Gastroesophageal sphincter (tissue), 4 donors: Measurements from ENCODE around the gene MICAL1. TPM values are rescaled to one million over a fixed set of nuclear protein-coding genes. Genes with fewer than 3 reads are reported as not detected.

ENCODE experiments used
- ATAC-seq: fragments of 150-250 bp; one replicate; pipeline ENCODE4 v1.9.1; 2016; ENCODE audit warnings: mild to moderate bottlenecking, moderate library complexity
- H3K27ac ChIP-seq, 4 donors: fragments of 200-600 bp; sonication (generic) in 3 of 4; 1 replicate in 3 of 4; 2 replicates in 1 of 4; pipeline ENCODE4 v1.5.1; 2016 to 2019
- H3K27me3 ChIP-seq: fragments of 200-600 bp; sonication (generic); one replicate; pipeline ENCODE4 v1.5.1; 2019
- H3K36me3 ChIP-seq, 2 donors: fragments of 200-600 bp; sonication (generic); one replicate each; pipeline ENCODE4 v1.5.1; 2019; ENCODE audit warnings: control low read depth in 1 of 2
- H3K4me1 ChIP-seq, 3 donors: fragments of 200-600 bp; sonication (generic); 1 replicate in 2 of 3; 2 replicates in 1 of 3; pipeline ENCODE4 v1.5.1; 2016 to 2019; ENCODE audit warnings: control low read depth in 2 of 3
- H3K4me3 ChIP-seq, 2 donors: fragments of 200-600 bp; sonication (generic); one replicate each; pipeline ENCODE4 v1.5.1; 2019; ENCODE audit warnings: mild to moderate bottlenecking in 1 of 2, moderate library complexity in 1 of 2
- H3K9me3 ChIP-seq, 3 donors: fragments of 200-600 bp; sonication (generic); one replicate each; pipeline ENCODE4 v1.5.1; 2017 to 2019; ENCODE audit warnings: control low read depth in 2 of 3
- CTCF ChIP-seq, 4 experiments: fragments of 200-600 bp in 2 of 4; fragments of 450-650 bp in 2 of 4; sonication (generic) in 1 of 4; IDR thresholded peaks; one replicate each; pipeline ENCODE4 v1.5.1; 2017 to 2019; ENCODE audit warnings: antibody characterized with exemption in 4 of 4, mild to moderate bottlenecking in 2 of 4, moderate library complexity in 2 of 4
- EP300 ChIP-seq: sonication (generic); formaldehyde crosslinking; IDR thresholded peaks from one replicate; pipeline ENCODE4 v1.6.1; 2017; ENCODE audit warnings: antibody characterized with exemption, mild to moderate bottlenecking
- POLR2A ChIP-seq, 2 donors: fragments of 450-650 bp; IDR thresholded peaks; one replicate each; pipeline ENCODE4 v1.6.1; 2017; ENCODE audit warnings: antibody characterized with exemption in 2 of 2, mild to moderate bottlenecking in 2 of 2, moderate library complexity in 1 of 2
- POLR2AphosphoS5 ChIP-seq: sonication (generic); formaldehyde crosslinking; IDR thresholded peaks from one replicate; pipeline ENCODE4 v1.6.1; 2017; ENCODE audit warnings: antibody characterized with exemption
- WGBS, 2 donors: methylation state at CpG; one replicate each; pipeline ENCODE4 v1.1.5; 2018; ENCODE audit warnings: low coverage in 1 of 2; 5-methylcytosine and 5-hydroxymethylcytosine counted together
- total RNA-seq, 4 donors: library from RNA; depleted of rRNA; stranded (reverse); fragments of >200 nt; gene quantifications; one replicate each; pipeline ENCODE4 v1.1.0, GENCODE V29; 2016

Gene MICAL1
- total RNA-seq, 4 donors from 2014 or later = 13.6 to 26.8 (median 20.9) TPM

- no peaks in the 10 kb centered on the region for H3K36me3 ChIP-seq
- TF ChIP-seq CTCF (IDR thresholded peaks at IDR 0.05) (no peak), POLR2AphosphoS5 (no peak), EP300 (no peak), POLR2A (IDR thresholded peaks at IDR 0.05) (no peak)
Measured at GRCh38 chr6:109488001-109488400, 32.4 kb upstream of the MICAL1 start.

DNA sequence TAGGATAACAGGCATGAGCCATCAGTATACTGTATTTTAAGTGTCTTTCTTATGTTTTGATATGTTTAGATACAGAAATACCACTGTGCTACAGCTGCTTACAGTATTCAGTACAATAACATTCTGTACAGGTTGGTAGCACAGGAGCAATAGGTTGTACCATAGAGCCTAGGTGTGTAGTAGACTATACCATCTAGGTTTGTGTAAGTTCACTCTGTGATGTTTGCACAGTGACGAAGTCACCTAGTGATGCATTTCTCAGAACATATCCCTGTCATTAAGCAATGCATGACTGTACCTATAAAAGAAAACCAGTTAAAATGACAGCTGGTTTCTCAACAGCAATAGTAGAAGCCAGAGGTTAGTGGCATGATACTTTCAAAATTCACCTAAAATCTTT lies 30.5 kb upstream of the MICAL1 start:
- Histone ChIP-seq H3K9me3 (no peaks in the 10 kb centered on the region), H3K36me3 (peaks cover 0 to 7% of the 10 kb centered on the region in 2 donors), H3K27ac (no peak overlapping the region), H3K27me3 (no peaks in the 10 kb centered on the region), H3K4me3 (no peak overlapping the region), H3K4me1 (peaks cover 0 to 22% (median 12%) of the 10 kb centered on the region in 3 donors)
- TF ChIP-seq POLR2AphosphoS5 (no peak), POLR2A (IDR thresholded peaks at IDR 0.05) (no peak), CTCF (IDR thresholded peaks at IDR 0.05) (no peak), EP300 (no peak)
- WGBS, 2 donors = 89% methylated on average over 1 of the region's 1 CpG; no CpG with 5 or more reads in 1 of the 2 donors
- no peak for ATAC-seq

More at GRCh38 chr6:109488001-109488400, 32.4 kb upstream of the MICAL1 start:
- H3K9me3 ChIP-seq = no peaks in the 10 kb centered on the region
- peaks cover 0 to 6% (median 0%) of the 10 kb centered on the region in 3 donors for H3K4me1 ChIP-seq
- ATAC-seq = no peak
- H3K4me3 ChIP-seq = no peak overlapping the region
- H3K27me3 ChIP-seq = no peaks in the 10 kb centered on the region
- H3K27ac ChIP-seq = no peak overlapping the region

GRCh38 chr6:109485266-109485935 lies 29.8 kb upstream of the MICAL1 start:
- Histone ChIP-seq H3K27me3 (no peaks in the 10 kb centered on the region), H3K27ac (no peak overlapping the region), H3K4me3 (no peak overlapping the region), H3K4me1 (peaks cover 3 to 28% (median 19%) of the 10 kb centered on the region in 3 donors), H3K36me3 (peaks cover 0 to 14% of the 10 kb centered on the region in 2 donors), H3K9me3 (no peaks in the 10 kb centered on the region)
- TF ChIP-seq CTCF (IDR thresholded peaks at IDR 0.05) = no peak
- no peak for TF ChIP-seq EP300
- TF ChIP-seq POLR2AphosphoS5 = no peak
- TF ChIP-seq POLR2A (IDR thresholded peaks at IDR 0.05) = no peak
- WGBS, 2 donors = 61 to 65% methylated on average over 3 of the region's 3 CpGs
- no peak for ATAC-seq

- Histone ChIP-seq H3K9me3 (no peaks in the 10 kb centered on the region), H3K27ac (peak overlapping the region; percentile 12 to 92 (median 85)), H3K4me3 (peak overlapping the region in 1 of 2 donors; percentile 100), H3K4me1 (peaks cover 4 to 41% (median 25%) of the 10 kb centered on the region in 3 donors), H3K27me3 (no peaks in the 10 kb centered on the region), H3K36me3 (peaks cover 0 to 14% of the 10 kb centered on the region in 2 donors)
- WGBS, 2 donors = 30 to 34% methylated on average over 3 of the region's 3 CpGs
- ATAC-seq = no peak
- TF ChIP-seq CTCF (IDR thresholded peaks at IDR 0.05) (no peak), POLR2AphosphoS5 (no peak), POLR2A (IDR thresholded peaks at IDR 0.05) (no peak), EP300 (no peak)
Measured at GRCh38 chr6:109484122-109484521, 28.6 kb upstream of the MICAL1 start.

GRCh38 chr6:109483735-109484057 lies 28.1 kb upstream of the MICAL1 start:
- ATAC-seq = peak; percentile 6
- 0 to 8% methylated on average over 5 to 6 of the region's 6 CpGs for WGBS, 2 donors
- TF ChIP-seq CTCF (IDR thresholded peaks at IDR 0.05) (no peak), POLR2A (IDR thresholded peaks at IDR 0.05) (no peak), POLR2AphosphoS5 (no peak), EP300 (no peak)

More at GRCh38 chr6:109483735-109484057, 28.1 kb upstream of the MICAL1 start:
- Histone ChIP-seq H3K9me3 (no peaks in the 10 kb centered on the region), H3K27ac (peak overlapping the region; percentile 12 to 92 (median 85)), H3K4me3 (peak overlapping the region; percentile 97 to 100), H3K27me3 (no peaks in the 10 kb centered on the region), H3K4me1 (peaks cover 4 to 45% (median 26%) of the 10 kb centered on the region in 3 donors), H3K36me3 (peaks cover 0 to 14% of the 10 kb centered on the region in 2 donors)
